Measurements from ENCODE around the gene UBASH3A. TPM values are rescaled to one million over a fixed set of nuclear protein-coding genes. Genes with fewer than 3 reads are reported as not detected.
A peak's percentile ranks its signal among the peaks of the same experiment; 100 is the strongest.
"Not testable (repeated sequence)": the region's sequence is repeated elsewhere in the genome, so short reads cannot be mapped to it uniquely, and the experiment has no call there.

The UBASH3A gene
- total and polyA plus RNA-seq, 4 donors, result 0.58 to 0.88 (median 0.67) TPM

- no peak overlapping the region for H3K27ac ChIP-seq (ENCODE audit: low read depth in 1 of 2, low read length in 1 of 2)
- peak overlapping the region; percentile 13 for H3K4me3 ChIP-seq
- peak in 1 of 3 donors; percentile 20 for DNase-seq
- no peaks in the 10 kb centered on the region for H3K36me3 ChIP-seq (ENCODE audit: control insufficient read depth in 4 of 4, insufficient read depth in 4 of 4, low read length in 4 of 4)
- no peak for ATAC-seq (ENCODE audit: insufficient read depth, low FRiP score)
- H3K4me1 ChIP-seq (ENCODE audit: control insufficient read depth in 5 of 5, insufficient read depth in 5 of 5, low read length in 5 of 5), result peaks cover 0 to 3% (median 0%) of the 10 kb centered on the region in 5 donors
- TF ChIP-seq CTCF (IDR thresholded peaks at IDR 0.05; ENCODE audit: control extremely low read depth, extremely low read depth), result no peak
- H3K9ac ChIP-seq (ENCODE audit: insufficient read depth in 1 of 2, low read length in 2 of 2), result no peak overlapping the region
- WGBS, 2 donors, result 48% methylated on average over 12 of the region's 12 CpGs
- H3K9me3 ChIP-seq (ENCODE audit: control insufficient read depth in 4 of 4, insufficient read depth in 3 of 4, low read length in 3 of 4), result no peaks in the 10 kb centered on the region
- H3K27me3 ChIP-seq (ENCODE audit: control insufficient read depth in 3 of 3, insufficient read depth in 3 of 3, low read length in 2 of 3), result no peaks in the 10 kb centered on the region
Measured at GRCh38 chr21:42467140-42467983, 63.7 kb downstream of the UBASH3A start.

GRCh38 chr21:42468491-42469131, 64.9 kb downstream of the UBASH3A start:
- no peak overlapping the region for H3K27ac ChIP-seq (ENCODE audit: low read depth in 1 of 2, low read length in 1 of 2)
- H3K27me3 ChIP-seq (ENCODE audit: control insufficient read depth in 3 of 3, insufficient read depth in 3 of 3, low read length in 2 of 3), result no peaks in the 10 kb centered on the region
- no peak for TF ChIP-seq CTCF (IDR thresholded peaks at IDR 0.05; ENCODE audit: control extremely low read depth, extremely low read depth)
- no peak overlapping the region for H3K9ac ChIP-seq (ENCODE audit: insufficient read depth in 1 of 2, low read length in 2 of 2)
- H3K9me3 ChIP-seq (ENCODE audit: control insufficient read depth in 4 of 4, insufficient read depth in 3 of 4, low read length in 3 of 4), result no peaks in the 10 kb centered on the region
- H3K36me3 ChIP-seq (ENCODE audit: control insufficient read depth in 4 of 4, insufficient read depth in 4 of 4, low read length in 4 of 4), result no peaks in the 10 kb centered on the region
- 69 to 80% methylated on average over 6 of the region's 6 CpGs for WGBS, 2 donors
- no peak for ATAC-seq (ENCODE audit: insufficient read depth, low FRiP score)
- H3K4me1 ChIP-seq (ENCODE audit: control insufficient read depth in 5 of 5, insufficient read depth in 5 of 5, low read length in 5 of 5), result no peaks in the 10 kb centered on the region
- H3K4me3 ChIP-seq, result no peak overlapping the region
- DNase-seq, result no peak

GRCh38 chr21:42469272-42469671, 65.6 kb downstream of the UBASH3A start:
- Histone ChIP-seq H3K36me3 (ENCODE audit: control insufficient read depth in 4 of 4, insufficient read depth in 4 of 4, low read length in 4 of 4) (no peaks in the 10 kb centered on the region), H3K4me1 (ENCODE audit: control insufficient read depth in 5 of 5, insufficient read depth in 5 of 5, low read length in 5 of 5) (peaks cover 0 to 2% (median 0%) of the 10 kb centered on the region in 5 donors), H3K9ac (ENCODE audit: insufficient read depth in 1 of 2, low read length in 2 of 2) (no peak overlapping the region), H3K4me3 (no peak overlapping the region), H3K9me3 (ENCODE audit: control insufficient read depth in 4 of 4, insufficient read depth in 3 of 4, low read length in 3 of 4) (no peaks in the 10 kb centered on the region), H3K27ac (ENCODE audit: low read depth in 1 of 2, low read length in 1 of 2) (no peak overlapping the region), H3K27me3 (ENCODE audit: control insufficient read depth in 3 of 3, insufficient read depth in 3 of 3, low read length in 2 of 3) (no peaks in the 10 kb centered on the region)
- no peak for TF ChIP-seq CTCF (IDR thresholded peaks at IDR 0.05; ENCODE audit: control extremely low read depth, extremely low read depth)
- ATAC-seq (ENCODE audit: insufficient read depth, low FRiP score), result no peak
- 86 to 92% methylated on average over 2 of the region's 2 CpGs for WGBS, 2 donors
- DNase-seq, result no peak

- DNase-seq; ATAC-seq (ENCODE audit: insufficient read depth, low FRiP score); H3K4me3 ChIP-seq; H3K27ac ChIP-seq (ENCODE audit: low read depth in 1 of 2, low read length in 1 of 2); H3K4me1 ChIP-seq (ENCODE audit: control insufficient read depth in 5 of 5, insufficient read depth in 5 of 5, low read length in 5 of 5); H3K36me3 ChIP-seq (ENCODE audit: control insufficient read depth in 4 of 4, insufficient read depth in 4 of 4, low read length in 4 of 4); H3K9ac ChIP-seq (ENCODE audit: insufficient read depth in 1 of 2, low read length in 2 of 2); H3K27me3 ChIP-seq (ENCODE audit: control insufficient read depth in 3 of 3, insufficient read depth in 3 of 3, low read length in 2 of 3); H3K9me3 ChIP-seq (ENCODE audit: control insufficient read depth in 4 of 4, insufficient read depth in 3 of 4, low read length in 3 of 4): not testable (repeated sequence)
- WGBS, 2 donors, result 95 to 97% methylated on average over 4 of the region's 4 CpGs
Measured at GRCh38 chr21:42469726-42470125, 66.0 kb downstream of the UBASH3A start.
